Measurements from ENCODE around the gene TEX19.

Gene TEX19

DNA sequence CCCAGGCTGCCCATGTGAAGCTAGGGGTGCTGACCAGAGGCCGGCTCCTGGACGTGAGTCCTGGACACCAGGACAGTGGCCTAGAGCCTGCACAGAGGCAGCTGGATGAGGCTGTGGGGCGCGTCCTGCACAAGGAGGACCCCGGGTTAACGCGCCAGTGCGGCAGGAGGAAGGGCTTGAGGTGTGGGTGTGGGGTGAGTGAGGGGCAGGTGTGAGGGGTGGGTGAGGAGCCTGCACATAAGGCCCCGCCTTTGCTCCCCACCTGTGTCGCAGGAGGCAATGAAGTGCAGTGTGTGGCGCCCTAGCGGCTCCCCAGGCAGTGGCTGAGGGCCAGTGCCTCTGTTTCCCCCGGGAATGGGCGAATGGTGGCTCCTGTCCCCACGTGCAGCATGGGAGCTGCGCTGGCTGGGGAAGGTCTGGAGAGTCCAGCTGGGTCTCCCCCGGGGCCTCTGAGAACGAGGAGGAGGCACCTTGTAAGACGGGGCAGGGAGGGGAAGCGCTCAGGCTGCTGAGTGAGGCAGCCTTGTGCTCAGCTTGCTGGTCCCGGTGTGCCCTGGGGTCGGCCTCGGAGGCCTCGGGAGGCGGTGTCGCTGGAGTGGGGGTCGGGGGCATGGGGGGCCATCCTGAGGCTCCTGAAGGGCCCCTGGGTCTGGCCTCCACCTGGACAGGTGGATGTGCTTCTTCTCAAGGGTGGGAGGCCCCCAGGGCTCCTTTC lies 44.9 kb upstream of the TEX19 start:
- no peak overlapping the region for H3K4me3 ChIP-seq (ENCODE audit: control insufficient read depth, low read depth, low read length)
- TF ChIP-seq, protein P1, sequence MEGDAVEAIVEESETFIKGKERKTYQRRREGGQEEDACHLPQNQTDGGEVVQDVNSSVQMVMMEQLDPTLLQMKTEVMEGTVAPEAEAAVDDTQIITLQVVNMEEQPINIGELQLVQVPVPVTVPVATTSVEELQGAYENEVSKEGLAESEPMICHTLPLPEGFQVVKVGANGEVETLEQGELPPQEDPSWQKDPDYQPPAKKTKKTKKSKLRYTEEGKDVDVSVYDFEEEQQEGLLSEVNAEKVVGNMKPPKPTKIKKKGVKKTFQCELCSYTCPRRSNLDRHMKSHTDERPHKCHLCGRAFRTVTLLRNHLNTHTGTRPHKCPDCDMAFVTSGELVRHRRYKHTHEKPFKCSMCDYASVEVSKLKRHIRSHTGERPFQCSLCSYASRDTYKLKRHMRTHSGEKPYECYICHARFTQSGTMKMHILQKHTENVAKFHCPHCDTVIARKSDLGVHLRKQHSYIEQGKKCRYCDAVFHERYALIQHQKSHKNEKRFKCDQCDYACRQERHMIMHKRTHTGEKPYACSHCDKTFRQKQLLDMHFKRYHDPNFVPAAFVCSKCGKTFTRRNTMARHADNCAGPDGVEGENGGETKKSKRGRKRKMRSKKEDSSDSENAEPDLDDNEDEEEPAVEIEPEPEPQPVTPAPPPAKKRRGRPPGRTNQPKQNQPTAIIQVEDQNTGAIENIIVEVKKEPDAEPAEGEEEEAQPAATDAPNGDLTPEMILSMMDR (conservative IDR thresholded peaks at IDR 0.05; ENCODE audit: control insufficient read depth, insufficient read depth, low read depth, low read length) = no peak
- no peak for DNase-seq (ENCODE audit: low read depth)

DNA sequence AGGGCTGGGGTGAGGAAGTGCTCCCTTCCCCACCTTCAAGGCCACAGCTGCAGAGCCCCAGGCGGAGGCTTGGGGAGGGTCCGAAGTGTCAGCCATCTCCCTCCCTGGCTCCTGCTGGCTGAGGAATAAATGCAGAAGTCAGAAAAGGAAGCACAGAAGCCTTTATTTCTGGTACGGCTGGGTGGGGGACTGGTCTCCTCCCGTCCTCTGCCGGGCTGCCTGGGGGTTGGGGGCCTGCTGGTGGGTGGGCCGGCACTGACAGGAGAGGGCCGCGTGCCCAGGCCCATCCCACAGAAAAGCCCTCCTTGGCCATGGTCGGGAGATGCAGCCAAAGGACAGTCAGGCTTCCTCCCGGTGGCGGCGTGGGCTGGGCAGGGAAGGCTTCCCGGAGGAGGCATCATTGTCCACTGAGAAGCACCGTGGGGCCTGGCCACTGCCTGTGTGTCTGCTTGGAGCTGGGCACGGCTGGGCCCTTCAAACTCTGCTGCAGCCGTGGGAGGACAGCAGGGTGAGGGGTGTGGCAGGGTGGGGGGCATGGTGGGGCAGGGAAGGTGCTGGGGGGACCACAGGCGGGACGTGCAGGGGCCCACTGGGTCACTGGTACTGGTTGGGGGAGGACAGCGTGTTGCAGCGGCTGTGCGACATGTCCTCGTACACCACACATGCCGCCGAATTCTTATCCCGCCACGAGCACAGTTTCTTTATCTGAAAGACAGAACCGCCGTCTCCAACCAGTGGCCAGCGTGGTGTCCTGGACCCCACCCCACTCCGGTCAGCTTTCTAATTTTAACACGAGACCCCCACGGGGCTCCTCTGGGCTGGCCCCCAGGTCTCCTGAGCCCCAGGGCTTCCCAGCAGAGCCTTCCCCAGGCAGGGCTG lies 44.1 kb upstream of the TEX19 start:
- DNase-seq (ENCODE audit: low read depth) = no peak
- no peak overlapping the region for H3K4me3 ChIP-seq (ENCODE audit: control insufficient read depth, low read depth, low read length)
- TF ChIP-seq, protein P1 (conservative IDR thresholded peaks at IDR 0.05; ENCODE audit: control insufficient read depth, insufficient read depth, low read depth, low read length) = no peak

DNA sequence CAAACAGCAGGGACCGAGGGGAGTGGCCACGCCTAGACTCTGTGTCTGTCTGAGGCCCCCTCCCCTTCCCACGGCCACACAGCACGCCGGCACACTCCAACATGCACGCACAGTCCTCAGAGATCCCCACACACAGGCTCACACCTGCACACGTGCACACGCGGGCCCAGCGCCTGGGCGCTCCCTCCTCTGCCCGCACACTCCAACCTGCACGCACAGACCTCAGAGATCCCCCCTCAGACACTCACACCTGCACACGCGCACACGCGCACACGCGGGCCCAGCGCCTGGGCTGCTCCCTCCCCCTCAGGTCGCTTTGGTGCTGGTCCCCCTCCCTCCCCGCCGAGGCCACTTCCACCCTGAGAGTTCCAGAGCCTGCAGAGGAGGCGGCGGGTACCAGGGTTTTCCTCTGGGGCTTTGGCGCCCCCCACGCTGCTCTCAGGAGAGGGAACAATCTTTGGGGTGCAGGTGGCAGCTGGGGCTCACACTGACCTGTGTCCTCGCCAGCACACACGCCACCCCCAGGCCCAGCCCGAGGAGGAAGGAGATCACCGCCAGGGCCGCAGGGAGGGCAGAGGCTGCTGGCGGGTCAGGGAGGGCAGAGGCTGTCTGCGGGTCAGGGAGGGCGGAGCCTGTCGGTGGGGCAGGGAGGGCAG lies 43.2 kb upstream of the TEX19 start:
- no peak for DNase-seq (ENCODE audit: low read depth)
- TF ChIP-seq, protein P1 (conservative IDR thresholded peaks at IDR 0.05; ENCODE audit: control insufficient read depth, insufficient read depth, low read depth, low read length) = no peak
- no peak overlapping the region for H3K4me3 ChIP-seq (ENCODE audit: control insufficient read depth, low read depth, low read length)

DNA sequence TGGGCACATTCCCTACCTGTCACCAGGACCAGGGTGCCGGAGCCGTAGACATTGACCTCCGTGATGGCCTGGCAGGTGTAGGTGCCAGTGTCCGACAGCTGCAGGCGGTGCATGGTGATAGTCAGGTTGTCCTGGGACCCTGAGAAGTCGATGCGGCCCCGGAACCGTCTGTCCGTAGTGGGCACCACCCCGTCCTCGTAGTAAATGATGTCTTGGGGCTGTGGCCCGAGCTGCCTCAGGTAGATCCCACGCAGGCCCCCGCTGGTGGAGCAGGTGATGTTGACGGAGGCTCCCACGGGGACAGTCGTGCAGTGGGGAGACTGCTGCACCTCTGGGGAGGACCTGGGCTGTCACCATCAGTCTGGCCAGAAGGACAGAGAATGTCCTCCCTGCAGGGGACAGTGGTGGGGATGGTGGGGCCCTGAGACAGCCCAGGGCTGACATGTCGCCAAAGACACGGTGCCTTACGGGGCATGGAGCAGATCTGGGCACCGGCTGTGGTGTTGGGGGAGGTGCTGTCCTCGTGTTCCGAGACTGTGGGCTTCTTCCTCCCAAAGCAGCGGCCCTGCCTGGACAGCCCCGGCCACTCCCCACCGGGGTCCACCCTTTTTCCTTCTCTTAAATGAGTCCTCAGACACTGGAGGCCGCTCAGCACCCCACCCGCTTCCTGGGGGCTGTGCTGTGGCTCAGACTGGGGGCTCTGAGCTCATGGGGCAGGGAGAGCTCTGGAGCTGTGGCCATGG lies 42.2 kb upstream of the TEX19 start:
- H3K4me3 ChIP-seq (ENCODE audit: control insufficient read depth, low read depth, low read length) = no peak overlapping the region
- TF ChIP-seq, protein P1 (conservative IDR thresholded peaks at IDR 0.05; ENCODE audit: control insufficient read depth, insufficient read depth, low read depth, low read length) = no peak
- DNase-seq (ENCODE audit: low read depth) = no peak

DNA sequence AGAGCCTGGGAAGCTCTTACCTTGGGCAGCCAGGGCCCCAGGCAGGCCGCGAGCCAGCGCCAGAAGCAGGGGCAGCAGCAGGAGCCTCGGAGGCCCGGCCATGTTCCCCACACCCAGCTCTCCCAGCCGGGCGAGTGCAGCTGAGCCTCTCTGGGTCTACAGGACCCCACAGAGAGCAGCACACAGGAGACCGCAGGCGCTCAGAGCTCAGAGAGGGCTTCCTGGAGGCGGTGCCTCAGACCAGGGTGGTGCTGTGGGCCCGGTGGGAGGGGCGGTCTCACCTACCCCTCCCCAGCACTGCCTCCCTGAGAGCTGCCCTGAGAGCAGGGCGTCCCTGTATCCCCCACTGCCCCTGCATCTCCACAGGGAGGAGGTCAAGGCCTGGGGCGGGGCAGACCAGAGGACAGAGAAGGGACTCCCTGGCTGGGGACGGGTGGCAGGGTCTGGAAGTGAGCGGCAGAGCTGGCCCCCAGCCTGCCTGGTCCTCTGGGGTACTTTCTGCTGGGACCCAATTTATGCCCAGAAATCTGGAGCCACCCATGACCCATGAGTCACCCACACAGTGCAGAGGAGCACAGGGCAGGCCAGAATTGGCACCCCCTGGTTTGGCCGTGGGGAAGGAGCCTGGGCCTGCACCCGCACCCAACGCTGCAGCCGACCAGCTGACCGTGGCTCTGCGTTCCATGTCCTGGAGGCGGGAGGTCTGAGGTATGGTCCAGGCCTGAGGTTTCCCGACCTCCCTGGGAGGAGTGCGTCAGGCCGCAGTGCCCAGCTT lies 41.5 kb upstream of the TEX19 start, which contains the start of gene CD7:
Gene CD7 (minus strand): TSS at position 215 of the 775 bp plus-strand sequence. CDS start 113 bp downstream, at position 102.
- TF ChIP-seq, protein P1 (conservative IDR thresholded peaks at IDR 0.05; ENCODE audit: control insufficient read depth, insufficient read depth, low read depth, low read length) = no peak
- H3K4me3 ChIP-seq (ENCODE audit: control insufficient read depth, low read depth, low read length) = no peak within 1 kb of the TSS
- no peak for DNase-seq (ENCODE audit: low read depth)

Measured in fibroblast of mammary gland (primary cell).